GM12801 (cell line): ENCODE data around the gene ZMYND19.

ENCODE experiments used
- CTCF ChIP-seq: IDR thresholded peaks from one replicate; pipeline ENCODE4 v1.5.1; 2011; ENCODE audit warnings: control low read depth; ENCODE audit not compliant: insufficient read length; ENCODE audit errors: extremely low read depth

The ZMYND19 gene

GRCh38 chr9:137611623-137612609 is 21.6 kb upstream of the ZMYND19 start:
- TF ChIP-seq CTCF = no peak

GRCh38 chr9:137610944-137611343 is 20.6 kb upstream of the ZMYND19 start:
- no peak for TF ChIP-seq CTCF

GRCh38 chr9:137607141-137607857 is 17.0 kb upstream of the ZMYND19 start:
- no peak for TF ChIP-seq CTCF

GRCh38 chr9:137606734-137607138 is 16.4 kb upstream of the ZMYND19 start:
- TF ChIP-seq CTCF = no peak

GRCh38 chr9:137606005-137606621 is 15.8 kb upstream of the ZMYND19 start:
- no peak for TF ChIP-seq CTCF

GRCh38 chr9:137605121-137606004 is 15.1 kb upstream of the ZMYND19 start, which contains the start of gene ARRDC1:
ARRDC1 (plus strand) TSS chr9:137605686; CDS start chr9:137605718, 32 bp downstream.
- TF ChIP-seq CTCF = no peak
